ENCODE data around the gene COL9A1. TPM values are rescaled to one million over a fixed set of nuclear protein-coding genes. Genes with fewer than 3 reads are reported as not detected.

COL9A1 gene
- total and polyA plus RNA-seq, 2 of the 4 experiments (the other 2 are of a cell fraction) = not detected

GRCh38 chr6:70292193-70292592 is 10.7 kb downstream of the COL9A1 start:
- in situ Hi-C loops (cut with MboI; ENCODE audit: low sequenced_read_pairs) = no loop called here
- DNase-seq = no peak
- Histone ChIP-seq H3K79me1 (ENCODE audit: low read depth in 1 of 2, low read length in 2 of 2) (no peaks in the 10 kb centered on the region), H3K14ac (replicated peaks; ENCODE audit: low read depth, low read length) (no peak overlapping the region), H3K4me2 (ENCODE audit: low read depth, low read length) (no peak overlapping the region), H3K9me3 (ENCODE audit: control insufficient read depth, insufficient read depth, low read length) (no peaks in the 10 kb centered on the region), H2AK9ac (replicated peaks; ENCODE audit: low read depth, low read length, poor library complexity) (no peak overlapping the region), H4K91ac (ENCODE audit: insufficient read depth, low read depth, low read length) (no peak overlapping the region), H3K9me1 (ENCODE audit: insufficient read depth, low read length) (no peaks in the 10 kb centered on the region), H3K36me3 (ENCODE audit: control insufficient read depth, insufficient read depth, low read length) (no peaks in the 10 kb centered on the region), H3K27me3 (ENCODE audit: control insufficient read depth, insufficient read depth, low read length) (peaks cover 2% of the 10 kb centered on the region), H2BK5ac (ENCODE audit: low read depth, low read length, poor library complexity, severe bottlenecking) (no peak overlapping the region), H3K23ac (ENCODE audit: low read depth, low read length) (no peak overlapping the region), H2AFZ (replicated peaks; ENCODE audit: low read length, poor library complexity) (no peak overlapping the region), H3K4me3 (ENCODE audit: insufficient read depth, low read depth, low read length) (no peak overlapping the region), H3K27ac (ENCODE audit: insufficient read depth, low read length) (no peak overlapping the region), H2BK15ac (ENCODE audit: low read depth, low read length) (no peak overlapping the region), H3K56ac (ENCODE audit: extremely low read depth, insufficient read depth, low read length) (no peak overlapping the region), H3K9ac (ENCODE audit: low read depth, low read length) (no peak overlapping the region), H3K18ac (ENCODE audit: low read depth, low read length) (no peak overlapping the region), H4K20me1 (ENCODE audit: insufficient read depth, low read length) (no peaks in the 10 kb centered on the region), H2AK5ac (ENCODE audit: low read depth, low read length) (no peak overlapping the region), H4K5ac (ENCODE audit: low read depth, low read length) (no peak overlapping the region), H3K4ac (ENCODE audit: low read depth, low read length) (no peak overlapping the region), H2BK20ac (ENCODE audit: low read depth, low read length) (no peak overlapping the region), H3K4me1 (ENCODE audit: control insufficient read depth, insufficient read depth, low read length) (no peaks in the 10 kb centered on the region), H4K8ac (ENCODE audit: low read depth in 2 of 2, low read length in 2 of 2) (no peak overlapping the region), H2BK120ac (ENCODE audit: low read depth, low read length) (no peak overlapping the region)
- ATAC-seq (ENCODE audit: low read depth) = no peak
- ChIA-PET CTCF (interaction anchor here (0.9 kb wide), 1 partner anchor 77 kb away, joined by 3 read pairs; no protein-coding TSS in a partner anchor), POLR2A (ENCODE audit: unreplicated experiment) (no interaction called here)
- dilution Hi-C loops (cut with HindIII; ENCODE audit: low sequenced_read_pairs, unreplicated experiment) = no loop called here
- no TSS peak for BruUV-seq (replicated peaks)
- intact Hi-C loops (cut with micrococcal nuclease) = no loop called here
- no peak for TF ChIP-seq NFE2L2 (IDR thresholded peaks at IDR 0.05; ENCODE audit: low read depth, low read length)
- TF ChIP-seq SMC3 (IDR thresholded peaks at IDR 0.05; ENCODE audit: low read depth, low read length) = no peak
- TF ChIP-seq RFX5 (IDR thresholded peaks at IDR 0.05; ENCODE audit: low read depth, low read length) = no peak
- no CpG with 5 or more reads among the region's 1 CpG for WGBS, 2 experiments (ENCODE audit: extremely low coverage in 2 of 2, insufficient read length in 1 of 2)
